Gastroesophageal sphincter (tissue), 3 donors: Measurements from ENCODE around the gene TMEM245.

Source experiments
- EP300 ChIP-seq: sonication (generic); formaldehyde crosslinking; IDR thresholded peaks from one replicate; pipeline ENCODE4 v1.6.1; 2017; ENCODE audit warnings: antibody characterized with exemption, mild to moderate bottlenecking
- POLR2A ChIP-seq, 2 donors: fragments of 450-650 bp; IDR thresholded peaks; one replicate each; pipeline ENCODE4 v1.6.1; 2017; ENCODE audit warnings: antibody characterized with exemption in 2 of 2, mild to moderate bottlenecking in 2 of 2, moderate library complexity in 1 of 2
- TF ChIP-seq, protein P1 (sequence below), 4 experiments: fragments of 200-600 bp in 2 of 4; fragments of 450-650 bp in 2 of 4; sonication (generic) in 1 of 4; IDR thresholded peaks; one replicate each; pipeline ENCODE4 v1.5.1; 2017 to 2019; ENCODE audit warnings: antibody characterized with exemption in 4 of 4, mild to moderate bottlenecking in 2 of 4, moderate library complexity in 2 of 4

DNA sequence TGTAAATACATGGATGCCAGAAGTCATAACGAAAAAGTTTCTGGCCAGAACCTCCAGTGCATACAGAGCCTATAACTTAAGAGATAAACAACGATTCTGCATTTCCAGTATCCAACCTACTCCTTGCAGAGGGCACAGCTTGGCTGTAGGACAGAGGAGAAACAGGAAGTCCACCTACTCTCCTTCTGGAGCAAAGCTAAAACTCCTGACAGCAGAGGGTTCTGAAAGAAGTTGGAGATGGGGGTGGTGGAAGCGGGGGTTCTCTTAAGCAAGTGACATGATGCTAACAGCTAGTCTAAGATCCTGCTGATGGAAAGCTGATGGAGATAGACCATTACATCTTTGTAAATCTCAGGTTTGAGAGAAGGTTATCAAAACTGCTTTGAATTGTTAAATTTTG is 70.9 kb downstream of the TMEM245 start:
- TF ChIP-seq, protein P1, sequence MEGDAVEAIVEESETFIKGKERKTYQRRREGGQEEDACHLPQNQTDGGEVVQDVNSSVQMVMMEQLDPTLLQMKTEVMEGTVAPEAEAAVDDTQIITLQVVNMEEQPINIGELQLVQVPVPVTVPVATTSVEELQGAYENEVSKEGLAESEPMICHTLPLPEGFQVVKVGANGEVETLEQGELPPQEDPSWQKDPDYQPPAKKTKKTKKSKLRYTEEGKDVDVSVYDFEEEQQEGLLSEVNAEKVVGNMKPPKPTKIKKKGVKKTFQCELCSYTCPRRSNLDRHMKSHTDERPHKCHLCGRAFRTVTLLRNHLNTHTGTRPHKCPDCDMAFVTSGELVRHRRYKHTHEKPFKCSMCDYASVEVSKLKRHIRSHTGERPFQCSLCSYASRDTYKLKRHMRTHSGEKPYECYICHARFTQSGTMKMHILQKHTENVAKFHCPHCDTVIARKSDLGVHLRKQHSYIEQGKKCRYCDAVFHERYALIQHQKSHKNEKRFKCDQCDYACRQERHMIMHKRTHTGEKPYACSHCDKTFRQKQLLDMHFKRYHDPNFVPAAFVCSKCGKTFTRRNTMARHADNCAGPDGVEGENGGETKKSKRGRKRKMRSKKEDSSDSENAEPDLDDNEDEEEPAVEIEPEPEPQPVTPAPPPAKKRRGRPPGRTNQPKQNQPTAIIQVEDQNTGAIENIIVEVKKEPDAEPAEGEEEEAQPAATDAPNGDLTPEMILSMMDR (IDR thresholded peaks at IDR 0.05): no peak
- TF ChIP-seq EP300: no peak
- no peak for TF ChIP-seq POLR2A (IDR thresholded peaks at IDR 0.05)
